SU-DHL-6 (cell line): Measurements from ENCODE around the gene MYLK4.
"Not testable (repeated sequence)": the region's sequence is repeated elsewhere in the genome, so short reads cannot be mapped to it uniquely, and the experiment has no call there.

ENCODE experiments used
- H2AFZ ChIP-seq: fragments of 200-600 bp; sonication (generic); 2 replicates; pipeline ENCODE4 v1.6.1; 2014; ENCODE audit warnings: low read depth, mild to moderate bottlenecking, moderate library complexity, mixed read lengths, antibody characterized with exemption, low read length; ENCODE audit not compliant: severe bottlenecking
- H3F3A ChIP-seq: fragments of 200-600 bp; shearing (Covaris generic); 2 replicates; pipeline ENCODE4 v1.6.0; 2016; ENCODE audit warnings: antibody characterized with exemption, mild to moderate bottlenecking; ENCODE audit not compliant: insufficient read depth
- H3K27ac ChIP-seq: fragments of 200-600 bp; sonication (generic); 2 replicates; pipeline ENCODE4 v1.5.1; 2016; ENCODE audit warnings: low read depth, mild to moderate bottlenecking, low read length, moderate library complexity, mixed read lengths
- H3K27me3 ChIP-seq: fragments of 200-600 bp; sonication (generic), shearing (Covaris generic); 2 replicates; pipeline ENCODE4 v1.6.0; 2014; ENCODE audit warnings: mild to moderate bottlenecking, low read length
- H3K36me3 ChIP-seq: fragments of 200-600 bp; sonication (generic); 2 replicates; pipeline ENCODE4 v1.6.1; 2014; ENCODE audit warnings: mild to moderate bottlenecking, low read length, mixed read lengths
- H3K4me2 ChIP-seq: fragments of 300-600, 200-600 bp; shearing (Covaris generic), sonication (generic); 2 replicates; pipeline ENCODE4 v1.6.0; 2014; ENCODE audit warnings: low read length, low read depth, mild to moderate bottlenecking; ENCODE audit not compliant: poor library complexity, severe bottlenecking
- H3K4me3 ChIP-seq: fragments of 200-600 bp; sonication (generic); 2 replicates; pipeline ENCODE4 v1.5.1; 2014; ENCODE audit warnings: antibody characterized with exemption, low read length, mild to moderate bottlenecking, mixed read lengths; ENCODE audit not compliant: insufficient read depth, poor library complexity, severe bottlenecking
- H3K79me2 ChIP-seq: fragments of 200-600 bp; sonication (generic); 2 replicates; pipeline ENCODE4 v1.6.1; 2014; ENCODE audit warnings: mild to moderate bottlenecking, low read length, moderate library complexity; ENCODE audit not compliant: insufficient read depth
- H3K9ac ChIP-seq: fragments of 200-600 bp; sonication (generic); 2 replicates; pipeline ENCODE4 v1.7.0; 2014; ENCODE audit warnings: mild to moderate bottlenecking, low read length
- H3K9me2 ChIP-seq: fragments of 200-600 bp; sonication (generic); replicated peaks from 2 replicates; pipeline ENCODE4 v1.6.1; 2014; ENCODE audit warnings: low read length; ENCODE audit not compliant: insufficient read depth
- H3K9me3 ChIP-seq: fragments of 200-600 bp; sonication (generic); 2 replicates; pipeline ENCODE4 v1.6.1; 2014; ENCODE audit warnings: low read length, mixed read lengths; ENCODE audit not compliant: insufficient read depth
- H4K20me1 ChIP-seq: fragments of 200-600 bp; sonication (generic); 2 replicates; pipeline ENCODE4 v1.6.1; 2014; ENCODE audit warnings: low read depth, mild to moderate bottlenecking, antibody characterized with exemption, low read length, moderate library complexity, mixed read lengths
- CTCF ChIP-seq: fragments of 200-600 bp; sonication (generic); IDR thresholded peaks from one replicate; pipeline ENCODE4 v1.5.1; 2017; ENCODE audit warnings: antibody characterized with exemption, mild to moderate bottlenecking, low read length, moderate library complexity; ENCODE audit not compliant: insufficient read depth, poor library complexity, severe bottlenecking
- EZH2phosphoT487 ChIP-seq: fragments of 200-600 bp; sonication (generic), shearing (Covaris generic); conservative IDR thresholded peaks from 2 replicates; pipeline ENCODE4 v1.6.1; 2018; ENCODE audit warnings: mild to moderate bottlenecking, antibody characterized with exemption, low read length, moderate library complexity, mixed read lengths

Gene MYLK4

GRCh38 chr6:2763345-2763841 is 12.7 kb upstream of the MYLK4 start:
- 0 out of 2 replicates have a peak, but pooled peaks cover 5% of the 10 kb centered on the region for H3F3A ChIP-seq
- no peaks in the 10 kb centered on the region for H3K9me2 ChIP-seq
- no peak overlapping the region for H3K27ac ChIP-seq
- H3K27me3 ChIP-seq, result no peaks in the 10 kb centered on the region
- H3K4me2 ChIP-seq, result no peak overlapping the region
- no peak overlapping the region for H3K9ac ChIP-seq
- no peak overlapping the region for H2AFZ ChIP-seq
- H3K36me3 ChIP-seq, result no peaks in the 10 kb centered on the region
- no peaks in the 10 kb centered on the region for H3K9me3 ChIP-seq
- H3K79me2 ChIP-seq, result peaks cover 28% of the 10 kb centered on the region
- TF ChIP-seq EZH2phosphoT487 (no peak), CTCF (no peak)
- H4K20me1 ChIP-seq, result peaks cover 13% of the 10 kb centered on the region
- no peak overlapping the region for H3K4me3 ChIP-seq

GRCh38 chr6:2762868-2763267 is 12.1 kb upstream of the MYLK4 start:
- not testable (repeated sequence) for H3K4me3 ChIP-seq, H3F3A ChIP-seq, H4K20me1 ChIP-seq, H3K36me3 ChIP-seq, H2AFZ ChIP-seq, H3K27me3 ChIP-seq, H3K9ac ChIP-seq, H3K4me2 ChIP-seq, H3K27ac ChIP-seq, H3K9me3 ChIP-seq, H3K9me2 ChIP-seq
- H3K79me2 ChIP-seq, result peaks cover 22% of the 10 kb centered on the region

- Histone ChIP-seq H2AFZ (no peak overlapping the region), H3F3A (0 out of 2 replicates have a peak, but pooled peaks cover 5% of the 10 kb centered on the region), H3K9ac (no peak overlapping the region), H4K20me1 (no peaks in the 10 kb centered on the region), H3K9me2 (no peaks in the 10 kb centered on the region), H3K79me2 (peaks cover 5% of the 10 kb centered on the region), H3K27me3 (no peaks in the 10 kb centered on the region), H3K36me3 (no peaks in the 10 kb centered on the region), H3K9me3 (no peaks in the 10 kb centered on the region), H3K27ac (no peak overlapping the region), H3K4me2 (no peak overlapping the region), H3K4me3 (no peak overlapping the region)
- TF ChIP-seq CTCF, result peak; percentile 80
- no peak for TF ChIP-seq EZH2phosphoT487
Observed at GRCh38 chr6:2760882-2761842, 10.4 kb upstream of the MYLK4 start.

GRCh38 chr6:2758980-2759379 is 8.3 kb upstream of the MYLK4 start:
- no peak for TF ChIP-seq EZH2phosphoT487
- TF ChIP-seq CTCF, result no peak
- H3K9ac ChIP-seq, result no peak overlapping the region
- no peaks in the 10 kb centered on the region for H3F3A ChIP-seq
- no peaks in the 10 kb centered on the region for H3K9me2 ChIP-seq
- H3K4me2 ChIP-seq, result no peak overlapping the region
- no peaks in the 10 kb centered on the region for H4K20me1 ChIP-seq
- H3K9me3 ChIP-seq, result no peaks in the 10 kb centered on the region
- no peaks in the 10 kb centered on the region for H3K79me2 ChIP-seq
- H3K27ac ChIP-seq, result no peak overlapping the region
- no peak overlapping the region for H3K4me3 ChIP-seq
- no peaks in the 10 kb centered on the region for H3K27me3 ChIP-seq
- H3K36me3 ChIP-seq, result no peaks in the 10 kb centered on the region
- H2AFZ ChIP-seq, result no peak overlapping the region
